Natural killer cell (primary cell): ENCODE data around the gene FHOD3. TPM values are rescaled to one million over a fixed set of nuclear protein-coding genes. Genes with fewer than 3 reads are reported as not detected.
"Not testable (repeated sequence)": the region's sequence is repeated elsewhere in the genome, so short reads cannot be mapped to it uniquely, and the experiment has no call there.

Source experiments
- ATAC-seq, 3 donors: fragments of 150-1000 bp in 2 of 3; fragments of 200-7000 bp in 1 of 3; cut with Tn5 transposase; 1 replicate in 1 of 3; 2 replicates in 2 of 3; pipeline ENCODE4 v1.10.0; 2021; ENCODE audit warnings: mild to moderate bottlenecking in 2 of 3, moderate library complexity in 2 of 3
- DNase-seq, 2 donors: peaks; one replicate each; pipeline versions ENCODE4 v3.0.0 to v3.0.0-alpha.2; 2013 to 2021; ENCODE audit warnings: mixed read lengths in 1 of 2
- H3K27ac ChIP-seq: one replicate; pipeline ENCODE4 v1.5.1; 2013; ENCODE audit warnings: mild to moderate bottlenecking, low read length
- H3K27me3 ChIP-seq: one replicate; pipeline ENCODE4 v1.6.1; 2013; ENCODE audit warnings: low read length; ENCODE audit not compliant: control insufficient read depth, insufficient read depth
- H3K36me3 ChIP-seq: one replicate; pipeline ENCODE4 v1.6.1; 2013; ENCODE audit warnings: low read length; ENCODE audit not compliant: control insufficient read depth, insufficient read depth
- H3K4me1 ChIP-seq: one replicate; pipeline ENCODE4 v1.6.1; 2013; ENCODE audit warnings: low read length; ENCODE audit not compliant: control insufficient read depth, insufficient read depth
- H3K4me3 ChIP-seq: one replicate; pipeline ENCODE4 v1.5.1; 2013; ENCODE audit warnings: low read length
- H3K9me3 ChIP-seq: one replicate; pipeline ENCODE4 v1.6.1; 2013; ENCODE audit warnings: low read length; ENCODE audit not compliant: control insufficient read depth, insufficient read depth
- H3K27ac Mint-ChIP-seq, 2 donors: one replicate each; pipeline ENCODE4 v1.8.0; 2022; ENCODE audit warnings: mild to moderate bottlenecking in 2 of 2, mixed read lengths in 2 of 2, moderate library complexity in 1 of 2
- H3K27me3 Mint-ChIP-seq, 2 donors: one replicate each; pipeline ENCODE4 v1.8.0; 2022; ENCODE audit warnings: low read depth in 2 of 2, mixed read lengths in 2 of 2
- H3K36me3 Mint-ChIP-seq: one replicate; pipeline ENCODE4 v1.8.0; 2022; ENCODE audit warnings: mixed read lengths
- H3K4me1 Mint-ChIP-seq, 2 donors: one replicate each; pipeline ENCODE4 v1.8.0; 2022; ENCODE audit warnings: mixed read lengths in 2 of 2
- H3K4me3 Mint-ChIP-seq: one replicate; pipeline ENCODE4 v1.8.0; 2022; ENCODE audit warnings: mild to moderate bottlenecking, moderate library complexity, mixed read lengths
- H3K9me3 Mint-ChIP-seq, 2 donors: one replicate each; pipeline ENCODE4 v1.8.0; 2022; ENCODE audit warnings: mixed read lengths in 2 of 2
- WGBS: methylation state at CpG from one replicate; pipeline ENCODE4 v1.1.7; 2013; ENCODE audit warnings: missing lambda C conversion rate; ENCODE audit not compliant: insufficient coverage; 5-methylcytosine and 5-hydroxymethylcytosine counted together
- intact Hi-C: fragments of 100-400 bp; cut with micrococcal nuclease; formaldehyde crosslinking; loops from one replicate; pipeline ENCODE4 v1.14.2; 2022
- total RNA-seq, 4 donors: library from RNA; stranded (reverse); fragments of 120-200 nt in 1 of 4; gene quantifications; one replicate each; pipeline versions ENCODE4 v1.2.3 to v1.2.4, GENCODE V29; 2013 to 2022
- TF ChIP-seq, protein P1 (sequence below): fragments of 200-600 bp; IDR thresholded peaks from one replicate; pipeline ENCODE4 v1.8.0; 2022; ENCODE audit warnings: antibody characterized with exemption

The FHOD3 gene
- total RNA-seq, 3 donors from 2014 or later (not counting 1 experiment from before 2014, with no cell fraction given), result not detected

DNA sequence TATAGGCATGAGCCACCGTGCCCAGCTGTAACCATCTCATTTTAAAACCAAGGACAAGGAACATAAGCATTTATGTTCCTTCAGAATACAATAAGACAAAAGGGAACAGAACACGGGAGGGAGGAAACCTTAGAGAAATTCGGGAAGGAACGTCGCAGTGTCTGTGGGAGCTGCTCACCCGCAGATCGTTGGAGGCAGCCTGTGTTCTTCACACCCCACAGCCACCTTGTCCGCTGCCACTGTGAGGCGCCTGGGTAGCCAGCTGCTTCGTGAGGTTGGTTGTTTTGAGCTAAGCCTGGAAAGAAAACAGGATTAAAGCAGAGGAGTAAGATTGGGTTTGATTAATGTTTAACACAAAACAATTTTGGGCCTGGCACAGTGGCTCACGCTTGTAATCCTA is 250.0 kb downstream of the FHOD3 start:
- no peaks in the 10 kb centered on the region for H3K36me3 Mint-ChIP-seq
- no peaks in the 10 kb centered on the region for H3K9me3 Mint-ChIP-seq

DNA sequence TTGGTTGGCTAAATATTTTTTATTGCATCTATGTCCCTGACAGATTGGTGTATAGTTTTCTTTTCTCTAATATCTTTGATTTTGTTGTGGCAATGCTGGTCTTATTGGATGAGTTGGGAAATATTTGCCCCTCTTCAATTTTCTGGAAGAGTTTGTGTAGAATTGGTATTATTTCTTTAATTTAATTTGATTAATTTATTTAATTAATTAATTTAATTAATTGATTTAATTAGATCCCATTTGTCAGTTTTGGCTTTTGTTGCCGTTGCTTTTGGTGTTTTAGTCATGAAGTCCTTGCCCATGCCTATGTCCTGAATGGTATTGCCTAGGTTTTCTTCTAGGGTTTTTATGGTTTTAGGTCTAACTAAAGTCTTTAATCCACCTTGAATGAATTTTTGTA is 253.8 kb downstream of the FHOD3 start:
- H3K9me3 ChIP-seq, H3K4me3 Mint-ChIP-seq, H3K9me3 Mint-ChIP-seq, H3K4me1 Mint-ChIP-seq, H3K4me3 ChIP-seq, H3K36me3 ChIP-seq, H3K27ac ChIP-seq, H3K27me3 Mint-ChIP-seq, H3K36me3 Mint-ChIP-seq, H3K27ac Mint-ChIP-seq, ATAC-seq, DNase-seq, intact Hi-C loops, H3K27me3 ChIP-seq, H3K4me1 ChIP-seq: not testable (repeated sequence)
- no CpG with 5 or more reads among the region's 1 CpG for WGBS

More for the DNA sequence above, 250.0 kb downstream of the FHOD3 start:
- Histone ChIP-seq H3K36me3 (no peaks in the 10 kb centered on the region), H3K27me3 (no peaks in the 10 kb centered on the region), H3K4me3 (no peak overlapping the region), H3K9me3 (no peaks in the 10 kb centered on the region), H3K4me1 (no peaks in the 10 kb centered on the region), H3K27ac (no peak overlapping the region)
- WGBS, result 89% methylated on average over 10 of the region's 11 CpGs
- TF ChIP-seq, protein P1, sequence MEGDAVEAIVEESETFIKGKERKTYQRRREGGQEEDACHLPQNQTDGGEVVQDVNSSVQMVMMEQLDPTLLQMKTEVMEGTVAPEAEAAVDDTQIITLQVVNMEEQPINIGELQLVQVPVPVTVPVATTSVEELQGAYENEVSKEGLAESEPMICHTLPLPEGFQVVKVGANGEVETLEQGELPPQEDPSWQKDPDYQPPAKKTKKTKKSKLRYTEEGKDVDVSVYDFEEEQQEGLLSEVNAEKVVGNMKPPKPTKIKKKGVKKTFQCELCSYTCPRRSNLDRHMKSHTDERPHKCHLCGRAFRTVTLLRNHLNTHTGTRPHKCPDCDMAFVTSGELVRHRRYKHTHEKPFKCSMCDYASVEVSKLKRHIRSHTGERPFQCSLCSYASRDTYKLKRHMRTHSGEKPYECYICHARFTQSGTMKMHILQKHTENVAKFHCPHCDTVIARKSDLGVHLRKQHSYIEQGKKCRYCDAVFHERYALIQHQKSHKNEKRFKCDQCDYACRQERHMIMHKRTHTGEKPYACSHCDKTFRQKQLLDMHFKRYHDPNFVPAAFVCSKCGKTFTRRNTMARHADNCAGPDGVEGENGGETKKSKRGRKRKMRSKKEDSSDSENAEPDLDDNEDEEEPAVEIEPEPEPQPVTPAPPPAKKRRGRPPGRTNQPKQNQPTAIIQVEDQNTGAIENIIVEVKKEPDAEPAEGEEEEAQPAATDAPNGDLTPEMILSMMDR, result no peak
- DNase-seq (no peak), ATAC-seq (no peak)
- H3K4me3 Mint-ChIP-seq, result no peak overlapping the region
- no peak overlapping the region for H3K27ac Mint-ChIP-seq
- H3K27me3 Mint-ChIP-seq, result no peaks in the 10 kb centered on the region
- no peaks in the 10 kb centered on the region for H3K4me1 Mint-ChIP-seq
- intact Hi-C loops, result no loop called here

DNA sequence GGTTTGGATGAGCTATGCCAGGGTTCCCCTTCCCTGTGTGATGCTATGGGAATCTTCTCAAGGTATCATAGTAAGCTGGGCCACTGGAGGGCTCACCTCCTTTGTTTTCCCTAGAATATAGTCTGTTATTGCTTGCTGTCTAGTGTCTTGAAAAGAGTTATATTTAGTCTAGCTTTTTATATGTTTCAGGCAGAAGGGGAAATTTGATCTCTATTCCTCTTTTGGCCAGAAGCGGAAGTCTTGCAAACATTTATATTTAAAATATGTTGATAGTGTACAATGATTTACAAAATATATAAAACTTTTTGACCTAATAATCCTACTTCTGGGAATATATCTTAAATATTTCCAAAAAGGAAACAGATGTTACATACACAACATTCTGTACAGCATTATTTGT is 260.7 kb downstream of the FHOD3 start:
- H3K9me3 Mint-ChIP-seq, result peaks cover 0 to 3% of the 10 kb centered on the region in 2 donors

GRCh38 chr18:36559149-36559857 is 261.8 kb downstream of the FHOD3 start:
- Mint-ChIP-seq H3K27ac (no peak overlapping the region), H3K4me3 (no peak overlapping the region), H3K36me3 (no peaks in the 10 kb centered on the region), H3K4me1 (no peaks in the 10 kb centered on the region), H3K9me3 (peaks cover 0 to 3% of the 10 kb centered on the region in 2 donors), H3K27me3 (peaks cover 6 to 14% of the 10 kb centered on the region in 2 donors)
- ATAC-seq (no peak), DNase-seq (no peak)
- Histone ChIP-seq H3K27me3 (no peaks in the 10 kb centered on the region), H3K27ac (no peak overlapping the region), H3K4me1 (no peaks in the 10 kb centered on the region), H3K36me3 (no peaks in the 10 kb centered on the region), H3K9me3 (no peaks in the 10 kb centered on the region), H3K4me3 (no peak overlapping the region)
- 86% methylated on average over 8 of the region's 8 CpGs for WGBS
- TF ChIP-seq, protein P1, result no peak
- intact Hi-C loops, result no loop called here

More for the DNA sequence above, 260.7 kb downstream of the FHOD3 start:
- TF ChIP-seq, protein P1, result no peak
- H3K4me3 Mint-ChIP-seq, result no peak overlapping the region
- no peaks in the 10 kb centered on the region for H3K27me3 ChIP-seq
- no CpG with 5 or more reads among the region's 1 CpG for WGBS
- H3K27me3 Mint-ChIP-seq, result peaks cover 6 to 9% of the 10 kb centered on the region in 2 donors
- no peaks in the 10 kb centered on the region for H3K36me3 Mint-ChIP-seq
- H3K36me3 ChIP-seq, result no peaks in the 10 kb centered on the region
- no peak for ATAC-seq
- no peaks in the 10 kb centered on the region for H3K4me1 Mint-ChIP-seq
- no peak overlapping the region for H3K27ac ChIP-seq
- no peak overlapping the region for H3K27ac Mint-ChIP-seq
- DNase-seq, result no peak
- intact Hi-C loops, result no loop called here
- H3K4me3 ChIP-seq, result no peak overlapping the region
- no peaks in the 10 kb centered on the region for H3K9me3 ChIP-seq
- H3K4me1 ChIP-seq, result no peaks in the 10 kb centered on the region
